ENCODE results near the gene ARV1. TPM values are rescaled to one million over a fixed set of nuclear protein-coding genes. Genes with fewer than 3 reads are reported as not detected.

Gene ARV1
- polyA plus RNA-seq, 2 of the 4 experiments (the other 2 are of a cell fraction), result 31.2 to 50.0 TPM

DNA sequence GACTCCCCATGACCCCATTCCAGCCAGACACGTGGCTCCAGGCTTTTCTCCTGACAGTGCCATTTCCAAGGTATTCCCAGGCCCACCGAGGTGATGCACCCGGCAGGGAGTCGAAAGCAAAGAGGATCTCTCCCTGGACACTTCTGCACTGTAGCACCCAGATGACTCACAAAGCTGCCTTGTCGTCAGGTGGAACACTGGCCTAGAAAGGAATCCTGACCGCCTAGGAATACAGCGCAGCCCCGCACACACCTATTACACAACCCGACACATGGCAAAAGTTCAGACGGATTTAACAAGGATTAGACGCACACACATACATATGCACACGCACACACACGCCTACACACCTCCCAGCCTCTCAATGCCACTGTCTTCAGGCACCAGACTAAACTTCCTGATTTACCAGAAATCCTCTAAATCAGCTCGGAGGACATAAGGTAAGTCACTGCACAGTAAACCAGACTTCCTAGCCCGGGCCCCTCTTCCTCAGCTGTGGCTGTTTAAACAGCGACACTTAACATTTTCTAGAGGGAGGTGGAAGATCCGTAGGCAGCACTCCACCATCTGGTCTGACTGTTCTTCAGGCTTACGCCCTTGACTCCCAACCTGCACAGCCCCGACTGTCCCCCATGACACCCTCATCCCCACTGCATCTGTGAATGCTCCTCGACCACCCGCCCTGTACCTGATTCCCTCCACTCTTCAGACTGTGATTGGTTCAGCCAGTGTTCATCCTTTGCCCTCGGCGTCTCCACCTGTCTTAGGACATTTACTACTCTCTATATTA is 48.4 kb downstream of the ARV1 start:
- FAIRE-seq (no peak), DNase-seq (ENCODE audit: low read depth in 1 of 2, low spot score in 1 of 2) (no peak), ATAC-seq (no peak)
- WGBS (ENCODE audit: missing lambda C conversion rate), result 85% methylated on average over 23 of the region's 23 CpGs
- no peaks in the 10 kb centered on the region for H3K4me1 ChIP-seq
- H3K9me3 ChIP-seq, result no peaks in the 10 kb centered on the region
- no peak overlapping the region for H3K4me2 ChIP-seq
- POLR2A ChIA-PET, result no interaction called here
- H3K4me3 ChIP-seq, result no peak overlapping the region
- TF ChIP-seq POLR2A (IDR thresholded peaks at IDR 0.05; ENCODE audit: low read length) (no peak), RAD21 (conservative IDR thresholded peaks at IDR 0.05 in 1 of 2, IDR thresholded peaks at IDR 0.05 in 1 of 2) (no peak), RCOR1 (IDR thresholded peaks at IDR 0.05; ENCODE audit: low read depth, low read length) (no peak), HOXB5 (CRISPR knock-in tag; IDR thresholded peaks at IDR 0.05) (no peak), RARB (CRISPR knock-in tag; IDR thresholded peaks at IDR 0.05) (no peak), TFCP2L1 (CRISPR knock-in tag; IDR thresholded peaks at IDR 0.05) (no peak), ZSCAN20 (CRISPR knock-in tag; IDR thresholded peaks at IDR 0.05) (no peak), NR3C1 (IDR thresholded peaks at IDR 0.05) (no peak), RNF2 (IDR thresholded peaks at IDR 0.05; ENCODE audit: borderline replicate concordance, low read depth) (no peak), POLR2AphosphoS2 (conservative IDR thresholded peaks at IDR 0.05; ENCODE audit: low read length) (no peak), EP300 (IDR thresholded peaks at IDR 0.05) (no peak), MAX (IDR thresholded peaks at IDR 0.05) (no peak), JUN (IDR thresholded peaks at IDR 0.05) (no peak)
- TF ChIP-seq, protein P1, sequence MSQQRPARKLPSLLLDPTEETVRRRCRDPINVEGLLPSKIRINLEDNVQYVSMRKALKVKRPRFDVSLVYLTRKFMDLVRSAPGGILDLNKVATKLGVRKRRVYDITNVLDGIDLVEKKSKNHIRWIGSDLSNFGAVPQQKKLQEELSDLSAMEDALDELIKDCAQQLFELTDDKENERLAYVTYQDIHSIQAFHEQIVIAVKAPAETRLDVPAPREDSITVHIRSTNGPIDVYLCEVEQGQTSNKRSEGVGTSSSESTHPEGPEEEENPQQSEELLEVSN (IDR thresholded peaks at IDR 0.05; ENCODE audit: borderline replicate concordance, low read depth), result no peak
- CTCF ChIA-PET, result no interaction called here
- no peak overlapping the region for H3K27ac ChIP-seq

- POLR2A ChIA-PET, result no interaction called here
Observed at GRCh38 chr1:231027971-231028370, 49.1 kb downstream of the ARV1 start.

More at GRCh38 chr1:231027971-231028370, 49.1 kb downstream of the ARV1 start:
- H3K4me2 ChIP-seq, result no peak overlapping the region
- DNase-seq (ENCODE audit: low read depth in 1 of 2, low spot score in 1 of 2), result no peak
- ATAC-seq, result no peak
- H3K4me3 ChIP-seq, result no peak overlapping the region
- no peak overlapping the region for H3K27ac ChIP-seq
- FAIRE-seq, result no peak
- H3K9me3 ChIP-seq, result no peaks in the 10 kb centered on the region
- TF ChIP-seq, protein P2, sequence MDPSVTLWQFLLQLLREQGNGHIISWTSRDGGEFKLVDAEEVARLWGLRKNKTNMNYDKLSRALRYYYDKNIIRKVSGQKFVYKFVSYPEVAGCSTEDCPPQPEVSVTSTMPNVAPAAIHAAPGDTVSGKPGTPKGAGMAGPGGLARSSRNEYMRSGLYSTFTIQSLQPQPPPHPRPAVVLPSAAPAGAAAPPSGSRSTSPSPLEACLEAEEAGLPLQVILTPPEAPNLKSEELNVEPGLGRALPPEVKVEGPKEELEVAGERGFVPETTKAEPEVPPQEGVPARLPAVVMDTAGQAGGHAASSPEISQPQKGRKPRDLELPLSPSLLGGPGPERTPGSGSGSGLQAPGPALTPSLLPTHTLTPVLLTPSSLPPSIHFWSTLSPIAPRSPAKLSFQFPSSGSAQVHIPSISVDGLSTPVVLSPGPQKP (IDR thresholded peaks at IDR 0.05; ENCODE audit: low read depth, low read length), result no peak
- TF ChIP-seq KDM5A (IDR thresholded peaks at IDR 0.05) (no peak), FOSB (CRISPR knock-in tag; IDR thresholded peaks at IDR 0.05) (no peak), HES2 (IDR thresholded peaks at IDR 0.05) (no peak), EHF (CRISPR knock-in tag; IDR thresholded peaks at IDR 0.05) (no peak), ZNF302 (CRISPR knock-in tag; IDR thresholded peaks at IDR 0.05) (no peak), RARB (CRISPR knock-in tag; IDR thresholded peaks at IDR 0.05) (no peak), EHMT2 (IDR thresholded peaks at IDR 0.05; ENCODE audit: low read depth) (no peak), RAD21 (conservative IDR thresholded peaks at IDR 0.05 in 1 of 2, IDR thresholded peaks at IDR 0.05 in 1 of 2) (no peak), ESRRA (IDR thresholded peaks at IDR 0.05; ENCODE audit: borderline replicate concordance, low read length) (no peak), USF2 (IDR thresholded peaks at IDR 0.05) (no peak), HDAC2 (IDR thresholded peaks at IDR 0.05) (no peak)
- TF ChIP-seq, protein P3, sequence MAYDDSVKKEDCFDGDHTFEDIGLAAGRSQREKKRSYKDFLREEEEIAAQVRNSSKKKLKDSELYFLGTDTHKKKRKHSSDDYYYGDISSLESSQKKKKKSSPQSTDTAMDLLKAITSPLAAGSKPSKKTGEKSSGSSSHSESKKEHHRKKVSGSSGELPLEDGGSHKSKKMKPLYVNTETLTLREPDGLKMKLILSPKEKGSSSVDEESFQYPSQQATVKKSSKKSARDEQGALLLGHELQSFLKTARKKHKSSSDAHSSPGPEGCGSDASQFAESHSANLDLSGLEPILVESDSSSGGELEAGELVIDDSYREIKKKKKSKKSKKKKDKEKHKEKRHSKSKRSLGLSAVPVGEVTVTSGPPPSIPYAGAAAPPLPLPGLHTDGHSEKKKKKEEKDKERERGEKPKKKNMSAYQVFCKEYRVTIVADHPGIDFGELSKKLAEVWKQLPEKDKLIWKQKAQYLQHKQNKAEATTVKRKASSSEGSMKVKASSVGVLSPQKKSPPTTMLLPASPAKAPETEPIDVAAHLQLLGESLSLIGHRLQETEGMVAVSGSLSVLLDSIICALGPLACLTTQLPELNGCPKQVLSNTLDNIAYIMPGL (CRISPR knock-in tag; IDR thresholded peaks at IDR 0.05; ENCODE audit: borderline replicate concordance), result no peak
- TF ChIP-seq, protein P4, sequence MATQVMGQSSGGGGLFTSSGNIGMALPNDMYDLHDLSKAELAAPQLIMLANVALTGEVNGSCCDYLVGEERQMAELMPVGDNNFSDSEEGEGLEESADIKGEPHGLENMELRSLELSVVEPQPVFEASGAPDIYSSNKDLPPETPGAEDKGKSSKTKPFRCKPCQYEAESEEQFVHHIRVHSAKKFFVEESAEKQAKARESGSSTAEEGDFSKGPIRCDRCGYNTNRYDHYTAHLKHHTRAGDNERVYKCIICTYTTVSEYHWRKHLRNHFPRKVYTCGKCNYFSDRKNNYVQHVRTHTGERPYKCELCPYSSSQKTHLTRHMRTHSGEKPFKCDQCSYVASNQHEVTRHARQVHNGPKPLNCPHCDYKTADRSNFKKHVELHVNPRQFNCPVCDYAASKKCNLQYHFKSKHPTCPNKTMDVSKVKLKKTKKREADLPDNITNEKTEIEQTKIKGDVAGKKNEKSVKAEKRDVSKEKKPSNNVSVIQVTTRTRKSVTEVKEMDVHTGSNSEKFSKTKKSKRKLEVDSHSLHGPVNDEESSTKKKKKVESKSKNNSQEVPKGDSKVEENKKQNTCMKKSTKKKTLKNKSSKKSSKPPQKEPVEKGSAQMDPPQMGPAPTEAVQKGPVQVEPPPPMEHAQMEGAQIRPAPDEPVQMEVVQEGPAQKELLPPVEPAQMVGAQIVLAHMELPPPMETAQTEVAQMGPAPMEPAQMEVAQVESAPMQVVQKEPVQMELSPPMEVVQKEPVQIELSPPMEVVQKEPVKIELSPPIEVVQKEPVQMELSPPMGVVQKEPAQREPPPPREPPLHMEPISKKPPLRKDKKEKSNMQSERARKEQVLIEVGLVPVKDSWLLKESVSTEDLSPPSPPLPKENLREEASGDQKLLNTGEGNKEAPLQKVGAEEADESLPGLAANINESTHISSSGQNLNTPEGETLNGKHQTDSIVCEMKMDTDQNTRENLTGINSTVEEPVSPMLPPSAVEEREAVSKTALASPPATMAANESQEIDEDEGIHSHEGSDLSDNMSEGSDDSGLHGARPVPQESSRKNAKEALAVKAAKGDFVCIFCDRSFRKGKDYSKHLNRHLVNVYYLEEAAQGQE (IDR thresholded peaks at IDR 0.05), result no peak
- 94% methylated on average over 9 of the region's 10 CpGs for WGBS (ENCODE audit: missing lambda C conversion rate)
- no peaks in the 10 kb centered on the region for H3K4me1 ChIP-seq
- CTCF ChIA-PET, result interaction anchor here (0.7 to 1.2 kb wide), 2 partner anchors 11 to 113 kb away, joined by 3 to 4 read pairs; no protein-coding TSS in a partner anchor

Measured in A549 (cell line).